ENCODE data around the gene OLFML3.

The OLFML3 gene

GRCh38 chr1:113934511-113935055 is 44.7 kb upstream of the OLFML3 start:
- in situ Hi-C loops (cut with MboI; ENCODE audit: low pct_unique_long_range_greater_than_20kb, low sequenced_read_pairs, unreplicated experiment) = loop anchor here (10.0 kb wide), 1 partner anchor 110 kb away; no protein-coding TSS in a partner anchor
- DNase-seq (ENCODE audit: low spot score) = no peak
- TF ChIP-seq CTCF (IDR thresholded peaks at IDR 0.05; ENCODE audit: extremely low read depth, insufficient read depth, missing control alignments) = no peak

GRCh38 chr1:113935176-113935575 is 44.1 kb upstream of the OLFML3 start:
- no peak for DNase-seq (ENCODE audit: low spot score)
- TF ChIP-seq CTCF (IDR thresholded peaks at IDR 0.05; ENCODE audit: extremely low read depth, insufficient read depth, missing control alignments) = no peak
- in situ Hi-C loops (cut with MboI; ENCODE audit: low pct_unique_long_range_greater_than_20kb, low sequenced_read_pairs, unreplicated experiment) = loop anchor here (10.0 kb wide), 1 partner anchor 110 kb away; no protein-coding TSS in a partner anchor

- no peak for TF ChIP-seq CTCF (IDR thresholded peaks at IDR 0.05; ENCODE audit: extremely low read depth, insufficient read depth, missing control alignments)
- in situ Hi-C loops (cut with MboI; ENCODE audit: low pct_unique_long_range_greater_than_20kb, low sequenced_read_pairs, unreplicated experiment) = loop anchor here (10.0 kb wide), 1 partner anchor 111 kb away; no protein-coding TSS in a partner anchor
- DNase-seq (ENCODE audit: low spot score) = no peak
Observed at GRCh38 chr1:113935970-113936369, 43.3 kb upstream of the OLFML3 start.

- in situ Hi-C loops (cut with MboI; ENCODE audit: low pct_unique_long_range_greater_than_20kb, low sequenced_read_pairs, unreplicated experiment) = loop anchor here (10.0 kb wide), 1 partner anchor 112 kb away; no protein-coding TSS in a partner anchor
Observed at GRCh38 chr1:113937146-113937545, 42.1 kb upstream of the OLFML3 start.

GRCh38 chr1:113938192-113938591 is 41.1 kb upstream of the OLFML3 start:
- in situ Hi-C loops (cut with MboI; ENCODE audit: low pct_unique_long_range_greater_than_20kb, low sequenced_read_pairs, unreplicated experiment) = loop anchor here (10.0 kb wide), 1 partner anchor 113 kb away; no protein-coding TSS in a partner anchor
- DNase-seq (ENCODE audit: low spot score) = no peak
- TF ChIP-seq CTCF (IDR thresholded peaks at IDR 0.05; ENCODE audit: extremely low read depth, insufficient read depth, missing control alignments) = no peak

More at GRCh38 chr1:113937146-113937545, 42.1 kb upstream of the OLFML3 start:
- no peak for DNase-seq (ENCODE audit: low spot score)
- no peak for TF ChIP-seq CTCF (IDR thresholded peaks at IDR 0.05; ENCODE audit: extremely low read depth, insufficient read depth, missing control alignments)

GRCh38 chr1:113940365-113941244 is 38.7 kb upstream of the OLFML3 start:
- DNase-seq (ENCODE audit: low spot score) = no peak
- no peak for TF ChIP-seq CTCF (IDR thresholded peaks at IDR 0.05; ENCODE audit: extremely low read depth, insufficient read depth, missing control alignments)
- in situ Hi-C loops (cut with MboI; ENCODE audit: low pct_unique_long_range_greater_than_20kb, low sequenced_read_pairs, unreplicated experiment) = no loop called here
